A204.1 (cell line): ENCODE data around the gene TMEM255A.

Source experiments
- FAIRE-seq: peaks from 2 replicates; lab custom pipeline; 2012; peaks lifted over from hg19 to GRCh38; lab: Jason Lieb, UNC

Gene TMEM255A

GRCh38 chrX:120306630-120307029 lies 4.6 kb downstream of the TMEM255A start:
- no peak for FAIRE-seq

- FAIRE-seq = no peak
These were observed 5.6 kb downstream of the TMEM255A start for GRCh38 chrX:120305531-120306141.

- no peak for FAIRE-seq
These were observed 7.0 kb downstream of the TMEM255A start for GRCh38 chrX:120304256-120304655.

- no peak for FAIRE-seq
These were observed 8.8 kb downstream of the TMEM255A start for GRCh38 chrX:120302434-120302833.

- no peak for FAIRE-seq
These were observed 9.3 kb downstream of the TMEM255A start for GRCh38 chrX:120301960-120302359.

GRCh38 chrX:120301497-120301896 lies 9.8 kb downstream of the TMEM255A start:
- FAIRE-seq = no peak

GRCh38 chrX:120299928-120300327 lies 11.3 kb downstream of the TMEM255A start:
- no peak for FAIRE-seq

GRCh38 chrX:120297923-120298322 lies 13.3 kb downstream of the TMEM255A start:
- FAIRE-seq = no peak

GRCh38 chrX:120294651-120295050 lies 16.6 kb downstream of the TMEM255A start:
- FAIRE-seq = no peak

- FAIRE-seq = no peak
These were observed 18.2 kb downstream of the TMEM255A start for GRCh38 chrX:120293015-120293414.

- no peak for FAIRE-seq
These were observed 20.1 kb downstream of the TMEM255A start for GRCh38 chrX:120291211-120291610.

GRCh38 chrX:120290107-120290506 lies 21.2 kb downstream of the TMEM255A start:
- FAIRE-seq = no peak

GRCh38 chrX:120287513-120288112 lies 23.6 kb downstream of the TMEM255A start:
- no peak for FAIRE-seq

- FAIRE-seq = no peak
These were observed 24.3 kb downstream of the TMEM255A start for GRCh38 chrX:120286733-120287512.

- FAIRE-seq = no peak
These were observed 28.6 kb downstream of the TMEM255A start for GRCh38 chrX:120282697-120283096.

GRCh38 chrX:120281761-120282160 lies 29.5 kb downstream of the TMEM255A start:
- no peak for FAIRE-seq

- FAIRE-seq = no peak
These were observed 30.1 kb downstream of the TMEM255A start for GRCh38 chrX:120281021-120281624.

GRCh38 chrX:120274958-120275357 lies 36.3 kb downstream of the TMEM255A start:
- no peak for FAIRE-seq

GRCh38 chrX:120274145-120274544 lies 37.1 kb downstream of the TMEM255A start:
- no peak for FAIRE-seq

GRCh38 chrX:120271218-120271617 lies 40.0 kb downstream of the TMEM255A start:
- FAIRE-seq = no peak

GRCh38 chrX:120270567-120270966 lies 40.7 kb downstream of the TMEM255A start:
- FAIRE-seq = no peak

GRCh38 chrX:120269373-120270035 lies 41.8 kb downstream of the TMEM255A start:
- no peak for FAIRE-seq

- no peak for FAIRE-seq
These were observed 46.9 kb downstream of the TMEM255A start for GRCh38 chrX:120264341-120264740.
